GM23338 (cell line): ENCODE data around the gene PHYH. TPM values are rescaled to one million over a fixed set of nuclear protein-coding genes. Genes with fewer than 3 reads are reported as not detected.

Source experiments
- ATAC-seq: fragments of 200-7000 bp; cut with Tn5 transposase; 3 replicates; pipeline ENCODE4 v1.9.1; 2020
- DNase-seq: peaks from one replicate; pipeline ENCODE4 v3.0.0-alpha.2; 2015; ENCODE audit warnings: low spot score
- H2AFZ ChIP-seq: fragments of 200-600 bp; sonication (generic); 2 replicates; pipeline ENCODE4 v1.8.0; 2016; ENCODE audit warnings: antibody characterized with exemption, mild to moderate bottlenecking, moderate library complexity
- H3F3A ChIP-seq: fragments of 200-600 bp; sonication (generic); replicated peaks from 2 replicates; pipeline ENCODE4 v1.8.0; 2017; ENCODE audit warnings: antibody characterized with exemption, mixed run types, low read depth
- H3K27ac ChIP-seq: fragments of 200-600 bp; sonication (generic); 2 replicates; pipeline ENCODE4 v1.6.1; 2016; ENCODE audit warnings: low read depth
- H3K27me3 ChIP-seq: fragments of 200-600 bp; sonication (generic); 2 replicates; pipeline ENCODE4 v1.8.0; 2016; ENCODE audit warnings: mild to moderate bottlenecking, mixed run types, moderate library complexity; ENCODE audit not compliant: insufficient read depth
- H3K36me3 ChIP-seq: fragments of 200-600 bp; sonication (generic); 2 replicates; pipeline ENCODE4 v1.8.0; 2016; ENCODE audit warnings: mild to moderate bottlenecking; ENCODE audit not compliant: insufficient read depth
- H3K4me1 ChIP-seq: fragments of 200-600 bp; sonication (generic); 2 replicates; pipeline ENCODE4 v1.8.0; 2016; ENCODE audit warnings: mild to moderate bottlenecking, moderate library complexity; ENCODE audit not compliant: insufficient read depth
- H3K4me2 ChIP-seq: fragments of 200-600 bp; sonication (generic); 2 replicates; pipeline ENCODE4 v1.7.1; 2017; ENCODE audit warnings: mixed run types
- H3K4me3 ChIP-seq: fragments of 200-600 bp; sonication (generic); 2 replicates; pipeline ENCODE4 v1.6.1; 2016; ENCODE audit warnings: mixed run types
- H3K79me2 ChIP-seq: fragments of 200-600 bp; sonication (generic); replicated peaks from 2 replicates; pipeline ENCODE4 v1.8.0; 2017; ENCODE audit warnings: mild to moderate bottlenecking; ENCODE audit not compliant: insufficient read depth
- H3K9me2 ChIP-seq: fragments of 200-600 bp; sonication (generic); 2 replicates; pipeline ENCODE4 v1.8.0; 2017; ENCODE audit not compliant: insufficient read depth
- H4K20me1 ChIP-seq: fragments of 200-600 bp; sonication (generic); replicated peaks from 2 replicates; pipeline ENCODE4 v1.8.0; 2017; ENCODE audit warnings: mild to moderate bottlenecking; ENCODE audit not compliant: insufficient read depth
- H3K27ac Mint-ChIP-seq: 2 replicates; pipeline ENCODE4 v1.8.0; 2020; ENCODE audit warnings: inconsistent platforms, mild to moderate bottlenecking, moderate library complexity, mixed read lengths
- H3K27me3 Mint-ChIP-seq: 3 replicates; pipeline ENCODE4 v1.8.0; 2022; ENCODE audit warnings: low read depth, mild to moderate bottlenecking, moderate library complexity, mixed read lengths, inconsistent platforms; ENCODE audit not compliant: insufficient read depth, poor library complexity
- H3K36me3 Mint-ChIP-seq: 3 replicates; pipeline ENCODE4 v1.8.0; 2021; ENCODE audit warnings: low read depth, mild to moderate bottlenecking, inconsistent platforms, moderate library complexity, mixed read lengths
- H3K4me1 Mint-ChIP-seq: 3 replicates; pipeline ENCODE4 v1.8.0; 2020; ENCODE audit warnings: mild to moderate bottlenecking, inconsistent platforms, mixed read lengths
- H3K4me3 Mint-ChIP-seq: 3 replicates; pipeline ENCODE4 v1.8.0; 2021; ENCODE audit warnings: moderate library complexity, mild to moderate bottlenecking, inconsistent platforms, mixed read lengths
- H3K9me3 Mint-ChIP-seq: 3 replicates; pipeline ENCODE4 v1.8.0; 2020; ENCODE audit warnings: moderate library complexity, mild to moderate bottlenecking, inconsistent platforms, mixed read lengths
- EZH2 ChIP-seq: fragments of 200-600 bp; sonication (generic); IDR thresholded peaks from one replicate; pipeline ENCODE4 v1.8.0; 2017; ENCODE audit warnings: antibody characterized with exemption, mild to moderate bottlenecking, low read depth; ENCODE audit not compliant: unreplicated experiment
- EZH2phosphoT487 ChIP-seq: fragments of 200-600 bp; sonication (generic); IDR thresholded peaks from one replicate; pipeline ENCODE4 v1.8.1; 2018; ENCODE audit warnings: antibody characterized with exemption; ENCODE audit not compliant: unreplicated experiment
- NANOG ChIP-seq: IDR thresholded peaks from 2 replicates; pipeline ENCODE4 v1.6.1; 2016; ENCODE audit warnings: antibody characterized with exemption, borderline replicate concordance
- POLR2AphosphoS5 ChIP-seq: IDR thresholded peaks from 2 replicates; pipeline ENCODE4 v1.6.1; 2016; ENCODE audit warnings: antibody characterized with exemption, low read depth
- ZNF331 ChIP-seq: fragments of 250-450 bp; sonication (Bioruptor Pico); IDR thresholded peaks from 2 replicates; pipeline ENCODE4 v1.5.0; 2020; ENCODE audit warnings: low read depth, mild to moderate bottlenecking, moderate library complexity
- polyA plus RNA-seq: library from polyadenylated mRNA; unstranded; fragments of >200 nt; fragmentation: Nextera tagmentation; extraction: Ambion mirVana; gene quantifications from 2 replicates; pipeline ENCODE4 v1.2.1, GENCODE V29; 2016
- total RNA-seq: library from RNA; depleted of rRNA; stranded (reverse); fragments of >200 nt; shearing (Covaris generic); gene quantifications from 2 replicates; pipeline ENCODE4 v1.2.3, GENCODE V29; 2014
- TF ChIP-seq, protein P1 (sequence below): fragments of 250-450 bp; sonication (Bioruptor Pico); IDR thresholded peaks from 2 replicates; pipeline ENCODE4 v1.5.0; 2020; ENCODE audit warnings: mild to moderate bottlenecking, moderate library complexity
- TF ChIP-seq, protein P2 (sequence below): IDR thresholded peaks from 2 replicates; pipeline ENCODE4 v1.6.1; 2016; ENCODE audit warnings: antibody characterized with exemption
- TF ChIP-seq, protein P3 (sequence below), 2 experiments: fragments of 200-600 bp in 1 of 2; sonication (generic) in 1 of 2; conservative IDR thresholded peaks; 2 replicates each; pipeline versions ENCODE4 v1.5.1 to v1.6.1; 2016 to 2017; ENCODE audit warnings: antibody characterized with exemption in 2 of 2, low read depth in 2 of 2, mild to moderate bottlenecking in 2 of 2, moderate library complexity in 1 of 2
- TF ChIP-seq, protein P4 (sequence below): IDR thresholded peaks from one replicate; pipeline ENCODE4 v1.6.1; 2018; ENCODE audit warnings: antibody characterized with exemption; ENCODE audit not compliant: unreplicated experiment

PHYH gene
- total and polyA plus RNA-seq, 2 experiments from 2014 or later: 10.9 to 29.8 TPM

DNA sequence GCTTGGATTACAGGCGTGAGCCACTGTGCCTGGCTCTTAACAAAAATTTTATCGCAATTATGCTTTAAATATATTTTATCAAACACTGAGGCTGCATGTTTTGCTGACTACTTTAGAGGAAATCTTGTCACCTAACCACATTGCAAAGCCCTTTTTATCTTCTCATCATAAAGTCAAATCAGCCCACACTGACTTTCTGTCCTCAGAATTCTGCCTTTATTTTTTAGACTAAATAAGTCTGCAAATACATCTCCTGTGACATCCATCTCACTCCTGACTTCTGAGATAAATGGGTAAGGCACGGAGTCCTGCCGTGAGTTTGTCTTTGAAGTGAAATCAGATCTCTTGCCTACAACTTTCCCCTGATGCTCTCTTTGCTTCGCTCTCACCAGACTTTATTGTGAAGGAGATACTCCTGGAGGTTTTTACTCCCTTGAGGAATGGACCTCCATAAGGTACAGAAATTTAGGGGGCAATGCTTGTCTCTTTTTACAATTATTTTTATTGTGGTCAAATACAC lies 42.2 kb downstream of the PHYH start (continued):
- TF ChIP-seq, protein P1, sequence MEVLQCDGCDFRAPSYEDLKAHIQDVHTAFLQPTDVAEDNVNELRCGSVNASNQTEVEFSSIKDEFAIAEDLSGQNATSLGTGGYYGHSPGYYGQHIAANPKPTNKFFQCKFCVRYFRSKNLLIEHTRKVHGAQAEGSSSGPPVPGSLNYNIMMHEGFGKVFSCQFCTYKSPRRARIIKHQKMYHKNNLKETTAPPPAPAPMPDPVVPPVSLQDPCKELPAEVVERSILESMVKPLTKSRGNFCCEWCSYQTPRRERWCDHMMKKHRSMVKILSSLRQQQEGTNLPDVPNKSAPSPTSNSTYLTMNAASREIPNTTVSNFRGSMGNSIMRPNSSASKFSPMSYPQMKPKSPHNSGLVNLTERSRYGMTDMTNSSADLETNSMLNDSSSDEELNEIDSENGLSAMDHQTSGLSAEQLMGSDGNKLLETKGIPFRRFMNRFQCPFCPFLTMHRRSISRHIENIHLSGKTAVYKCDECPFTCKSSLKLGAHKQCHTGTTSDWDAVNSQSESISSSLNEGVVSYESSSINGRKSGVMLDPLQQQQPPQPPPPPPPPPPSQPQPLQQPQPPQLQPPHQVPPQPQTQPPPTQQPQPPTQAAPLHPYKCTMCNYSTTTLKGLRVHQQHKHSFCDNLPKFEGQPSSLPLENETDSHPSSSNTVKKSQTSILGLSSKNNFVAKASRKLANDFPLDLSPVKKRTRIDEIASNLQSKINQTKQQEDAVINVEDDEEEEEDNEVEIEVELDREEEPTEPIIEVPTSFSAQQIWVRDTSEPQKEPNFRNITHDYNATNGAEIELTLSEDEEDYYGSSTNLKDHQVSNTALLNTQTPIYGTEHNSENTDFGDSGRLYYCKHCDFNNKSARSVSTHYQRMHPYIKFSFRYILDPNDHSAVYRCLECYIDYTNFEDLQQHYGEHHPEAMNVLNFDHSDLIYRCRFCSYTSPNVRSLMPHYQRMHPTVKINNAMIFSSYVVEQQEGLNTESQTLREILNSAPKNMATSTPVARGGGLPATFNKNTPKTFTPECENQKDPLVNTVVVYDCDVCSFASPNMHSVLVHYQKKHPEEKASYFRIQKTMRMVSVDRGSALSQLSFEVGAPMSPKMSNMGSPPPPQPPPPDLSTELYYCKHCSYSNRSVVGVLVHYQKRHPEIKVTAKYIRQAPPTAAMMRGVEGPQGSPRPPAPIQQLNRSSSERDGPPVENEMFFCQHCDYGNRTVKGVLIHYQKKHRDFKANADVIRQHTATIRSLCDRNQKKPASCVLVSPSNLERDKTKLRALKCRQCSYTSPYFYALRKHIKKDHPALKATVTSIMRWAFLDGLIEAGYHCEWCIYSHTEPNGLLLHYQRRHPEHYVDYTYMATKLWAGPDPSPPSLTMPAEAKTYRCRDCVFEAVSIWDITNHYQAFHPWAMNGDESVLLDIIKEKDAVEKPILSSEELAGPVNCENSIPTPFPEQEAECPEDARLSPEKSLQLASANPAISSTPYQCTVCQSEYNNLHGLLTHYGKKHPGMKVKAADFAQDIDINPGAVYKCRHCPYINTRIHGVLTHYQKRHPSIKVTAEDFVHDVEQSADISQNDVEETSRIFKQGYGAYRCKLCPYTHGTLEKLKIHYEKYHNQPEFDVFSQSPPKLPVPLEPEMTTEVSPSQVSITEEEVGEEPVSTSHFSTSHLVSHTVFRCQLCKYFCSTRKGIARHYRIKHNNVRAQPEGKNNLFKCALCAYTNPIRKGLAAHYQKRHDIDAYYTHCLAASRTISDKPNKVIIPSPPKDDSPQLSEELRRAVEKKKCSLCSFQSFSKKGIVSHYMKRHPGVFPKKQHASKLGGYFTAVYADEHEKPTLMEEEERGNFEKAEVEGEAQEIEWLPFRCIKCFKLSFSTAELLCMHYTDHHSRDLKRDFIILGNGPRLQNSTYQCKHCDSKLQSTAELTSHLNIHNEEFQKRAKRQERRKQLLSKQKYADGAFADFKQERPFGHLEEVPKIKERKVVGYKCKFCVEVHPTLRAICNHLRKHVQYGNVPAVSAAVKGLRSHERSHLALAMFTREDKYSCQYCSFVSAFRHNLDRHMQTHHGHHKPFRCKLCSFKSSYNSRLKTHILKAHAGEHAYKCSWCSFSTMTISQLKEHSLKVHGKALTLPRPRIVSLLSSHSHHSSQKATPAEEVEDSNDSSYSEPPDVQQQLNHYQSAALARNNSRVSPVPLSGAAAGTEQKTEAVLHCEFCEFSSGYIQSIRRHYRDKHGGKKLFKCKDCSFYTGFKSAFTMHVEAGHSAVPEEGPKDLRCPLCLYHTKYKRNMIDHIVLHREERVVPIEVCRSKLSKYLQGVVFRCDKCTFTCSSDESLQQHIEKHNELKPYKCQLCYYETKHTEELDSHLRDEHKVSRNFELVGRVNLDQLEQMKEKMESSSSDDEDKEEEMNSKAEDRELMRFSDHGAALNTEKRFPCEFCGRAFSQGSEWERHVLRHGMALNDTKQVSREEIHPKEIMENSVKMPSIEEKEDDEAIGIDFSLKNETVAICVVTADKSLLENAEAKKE (CRISPR knock-in tag): no peak
- TF ChIP-seq EZH2 (no peak), EZH2phosphoT487 (no peak), ZNF331 (no peak), POLR2AphosphoS5 (no peak), NANOG (no peak)

DNA sequence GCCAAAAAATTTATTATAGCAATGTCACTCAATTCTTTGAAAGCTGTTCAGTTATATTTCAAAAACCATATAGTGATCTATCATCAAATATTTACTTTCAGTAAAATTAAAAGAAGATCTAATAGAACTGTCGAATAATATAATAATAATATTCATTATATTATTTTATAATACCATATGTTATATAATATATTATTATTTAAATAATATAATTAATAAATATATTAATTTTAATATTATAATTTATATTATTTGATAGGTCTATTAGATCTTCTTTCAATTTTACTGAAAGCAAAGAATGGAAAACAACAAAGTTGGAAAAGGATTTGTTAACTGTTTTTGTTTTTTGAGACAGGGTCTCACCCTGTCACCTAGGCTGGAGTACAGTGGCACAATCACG lies 43.2 kb downstream of the PHYH start:
- Histone ChIP-seq H3K36me3 (no peaks in the 10 kb centered on the region), H3K4me3 (no peak overlapping the region), H2AFZ (no peak overlapping the region), H3K27me3 (no peaks in the 10 kb centered on the region), H3K27ac (no peak overlapping the region), H3F3A (no peaks in the 10 kb centered on the region), H4K20me1 (no peaks in the 10 kb centered on the region), H3K4me2 (no peak overlapping the region), H3K4me1 (no peaks in the 10 kb centered on the region), H3K79me2 (no peaks in the 10 kb centered on the region), H3K9me2 (no peaks in the 10 kb centered on the region; the same call in 1 of the 2 replicates)
- DNase-seq: no peak
- H3K27me3 Mint-ChIP-seq: peaks cover 3% of the 10 kb centered on the region
- H3K4me3 Mint-ChIP-seq: no peak overlapping the region
- peaks cover 15% of the 10 kb centered on the region; the same call in 2 of the 3 replicates for H3K36me3 Mint-ChIP-seq
- H3K4me1 Mint-ChIP-seq: peaks cover 4% of the 10 kb centered on the region; the same call in 2 of the 3 replicates
- no peak for ATAC-seq
- peaks cover 28% of the 10 kb centered on the region for H3K9me3 Mint-ChIP-seq
- no peak overlapping the region for H3K27ac Mint-ChIP-seq
- no peak for TF ChIP-seq EZH2
- TF ChIP-seq, protein P2, sequence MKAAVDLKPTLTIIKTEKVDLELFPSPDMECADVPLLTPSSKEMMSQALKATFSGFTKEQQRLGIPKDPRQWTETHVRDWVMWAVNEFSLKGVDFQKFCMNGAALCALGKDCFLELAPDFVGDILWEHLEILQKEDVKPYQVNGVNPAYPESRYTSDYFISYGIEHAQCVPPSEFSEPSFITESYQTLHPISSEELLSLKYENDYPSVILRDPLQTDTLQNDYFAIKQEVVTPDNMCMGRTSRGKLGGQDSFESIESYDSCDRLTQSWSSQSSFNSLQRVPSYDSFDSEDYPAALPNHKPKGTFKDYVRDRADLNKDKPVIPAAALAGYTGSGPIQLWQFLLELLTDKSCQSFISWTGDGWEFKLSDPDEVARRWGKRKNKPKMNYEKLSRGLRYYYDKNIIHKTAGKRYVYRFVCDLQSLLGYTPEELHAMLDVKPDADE: no peak
- TF ChIP-seq EZH2phosphoT487: no peak
- TF ChIP-seq, protein P3, sequence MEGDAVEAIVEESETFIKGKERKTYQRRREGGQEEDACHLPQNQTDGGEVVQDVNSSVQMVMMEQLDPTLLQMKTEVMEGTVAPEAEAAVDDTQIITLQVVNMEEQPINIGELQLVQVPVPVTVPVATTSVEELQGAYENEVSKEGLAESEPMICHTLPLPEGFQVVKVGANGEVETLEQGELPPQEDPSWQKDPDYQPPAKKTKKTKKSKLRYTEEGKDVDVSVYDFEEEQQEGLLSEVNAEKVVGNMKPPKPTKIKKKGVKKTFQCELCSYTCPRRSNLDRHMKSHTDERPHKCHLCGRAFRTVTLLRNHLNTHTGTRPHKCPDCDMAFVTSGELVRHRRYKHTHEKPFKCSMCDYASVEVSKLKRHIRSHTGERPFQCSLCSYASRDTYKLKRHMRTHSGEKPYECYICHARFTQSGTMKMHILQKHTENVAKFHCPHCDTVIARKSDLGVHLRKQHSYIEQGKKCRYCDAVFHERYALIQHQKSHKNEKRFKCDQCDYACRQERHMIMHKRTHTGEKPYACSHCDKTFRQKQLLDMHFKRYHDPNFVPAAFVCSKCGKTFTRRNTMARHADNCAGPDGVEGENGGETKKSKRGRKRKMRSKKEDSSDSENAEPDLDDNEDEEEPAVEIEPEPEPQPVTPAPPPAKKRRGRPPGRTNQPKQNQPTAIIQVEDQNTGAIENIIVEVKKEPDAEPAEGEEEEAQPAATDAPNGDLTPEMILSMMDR (conservative IDR thresholded peaks at IDR 0.05; ENCODE audit: low read depth in 2 of 2): no peak
- no peak for TF ChIP-seq POLR2AphosphoS5
- no peak for TF ChIP-seq NANOG
- TF ChIP-seq, protein P4, sequence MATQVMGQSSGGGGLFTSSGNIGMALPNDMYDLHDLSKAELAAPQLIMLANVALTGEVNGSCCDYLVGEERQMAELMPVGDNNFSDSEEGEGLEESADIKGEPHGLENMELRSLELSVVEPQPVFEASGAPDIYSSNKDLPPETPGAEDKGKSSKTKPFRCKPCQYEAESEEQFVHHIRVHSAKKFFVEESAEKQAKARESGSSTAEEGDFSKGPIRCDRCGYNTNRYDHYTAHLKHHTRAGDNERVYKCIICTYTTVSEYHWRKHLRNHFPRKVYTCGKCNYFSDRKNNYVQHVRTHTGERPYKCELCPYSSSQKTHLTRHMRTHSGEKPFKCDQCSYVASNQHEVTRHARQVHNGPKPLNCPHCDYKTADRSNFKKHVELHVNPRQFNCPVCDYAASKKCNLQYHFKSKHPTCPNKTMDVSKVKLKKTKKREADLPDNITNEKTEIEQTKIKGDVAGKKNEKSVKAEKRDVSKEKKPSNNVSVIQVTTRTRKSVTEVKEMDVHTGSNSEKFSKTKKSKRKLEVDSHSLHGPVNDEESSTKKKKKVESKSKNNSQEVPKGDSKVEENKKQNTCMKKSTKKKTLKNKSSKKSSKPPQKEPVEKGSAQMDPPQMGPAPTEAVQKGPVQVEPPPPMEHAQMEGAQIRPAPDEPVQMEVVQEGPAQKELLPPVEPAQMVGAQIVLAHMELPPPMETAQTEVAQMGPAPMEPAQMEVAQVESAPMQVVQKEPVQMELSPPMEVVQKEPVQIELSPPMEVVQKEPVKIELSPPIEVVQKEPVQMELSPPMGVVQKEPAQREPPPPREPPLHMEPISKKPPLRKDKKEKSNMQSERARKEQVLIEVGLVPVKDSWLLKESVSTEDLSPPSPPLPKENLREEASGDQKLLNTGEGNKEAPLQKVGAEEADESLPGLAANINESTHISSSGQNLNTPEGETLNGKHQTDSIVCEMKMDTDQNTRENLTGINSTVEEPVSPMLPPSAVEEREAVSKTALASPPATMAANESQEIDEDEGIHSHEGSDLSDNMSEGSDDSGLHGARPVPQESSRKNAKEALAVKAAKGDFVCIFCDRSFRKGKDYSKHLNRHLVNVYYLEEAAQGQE: no peak
